Nephron (organoid): ENCODE data around the gene APCDD1.
"Not testable (repeated sequence)": the region's sequence is repeated elsewhere in the genome, so short reads cannot be mapped to it uniquely, and the experiment has no call there.

Experiments used
- H3K27ac Mint-ChIP-seq, 3 experiments: 2 replicates each; pipeline ENCODE4 v1.8.0; 2020; ENCODE audit warnings: mixed read lengths in 3 of 3, mild to moderate bottlenecking in 2 of 3, moderate library complexity in 1 of 3
- H3K27me3 Mint-ChIP-seq: 2 replicates; pipeline ENCODE4 v1.8.0; 2021; ENCODE audit warnings: low read depth, mild to moderate bottlenecking, moderate library complexity, mixed read lengths
- H3K36me3 Mint-ChIP-seq: 2 replicates; pipeline ENCODE4 v1.8.0; 2020; ENCODE audit warnings: low read depth, mixed read lengths
- H3K4me1 Mint-ChIP-seq: 2 replicates; pipeline ENCODE4 v1.8.0; 2020; ENCODE audit warnings: mixed read lengths
- H3K4me3 Mint-ChIP-seq, 3 experiments: 2 replicates each; pipeline ENCODE4 v1.8.0; 2020; ENCODE audit warnings: mild to moderate bottlenecking in 3 of 3, mixed read lengths in 3 of 3, moderate library complexity in 2 of 3
- H3K9me3 Mint-ChIP-seq: 2 replicates; pipeline ENCODE4 v1.8.0; 2020; ENCODE audit warnings: mixed read lengths
- CTCF ChIP-seq, 3 experiments: fragments of 200-600 bp; sonication (generic); IDR thresholded peaks; one replicate each; pipeline ENCODE4 v1.5.0; 2021; ENCODE audit warnings: antibody characterized with exemption in 3 of 3; ENCODE audit not compliant: unreplicated experiment in 3 of 3

APCDD1 gene

GRCh38 chr18:10530002-10530401 is 75.6 kb downstream of the APCDD1 start:
- Mint-ChIP-seq H3K27me3 (no peaks in the 10 kb centered on the region), H3K36me3 (peaks cover 4% of the 10 kb centered on the region), H3K4me1 (peaks cover 37% of the 10 kb centered on the region), H3K4me3 (peak overlapping the region in 2 of 3 experiments; percentile 13 to 48), H3K9me3 (no peaks in the 10 kb centered on the region), H3K27ac (no peak overlapping the region)
- TF ChIP-seq CTCF (IDR thresholded peaks at IDR 0.05; ENCODE audit: unreplicated experiment in 3 of 3) = no peak

- Mint-ChIP-seq H3K36me3 (peaks cover 4% of the 10 kb centered on the region), H3K27me3 (no peaks in the 10 kb centered on the region), H3K9me3 (no peaks in the 10 kb centered on the region), H3K4me3 (no peak overlapping the region), H3K27ac (no peak overlapping the region), H3K4me1 (peaks cover 28% of the 10 kb centered on the region)
- TF ChIP-seq CTCF (IDR thresholded peaks at IDR 0.05; ENCODE audit: unreplicated experiment in 3 of 3) = no peak
Measured at GRCh38 chr18:10530852-10531251, 76.4 kb downstream of the APCDD1 start.

DNA sequence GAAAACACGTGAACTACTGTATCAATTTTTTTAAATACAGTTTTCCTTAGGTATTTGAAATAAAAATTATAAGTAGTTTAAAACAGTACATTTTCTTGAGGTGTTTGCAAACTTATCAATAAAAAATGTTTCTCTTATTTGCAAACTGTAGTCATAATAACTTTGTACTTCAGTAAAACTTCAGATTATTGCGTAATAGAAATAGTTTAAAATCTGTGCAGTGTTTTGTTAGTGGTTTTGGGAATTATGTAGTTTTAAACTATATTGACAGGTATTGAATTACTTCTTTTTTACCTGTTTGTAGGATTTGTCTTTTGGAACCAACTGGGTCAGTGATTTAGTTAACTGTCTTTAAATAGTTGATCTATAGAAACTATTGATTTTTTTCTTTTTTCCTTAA is 78.7 kb downstream of the APCDD1 start:
- TF ChIP-seq CTCF (IDR thresholded peaks at IDR 0.05; ENCODE audit: unreplicated experiment in 3 of 3) = no peak
- Mint-ChIP-seq H3K27ac (no peak overlapping the region), H3K4me1 (peaks cover 20% of the 10 kb centered on the region), H3K36me3 (peaks cover 15% of the 10 kb centered on the region), H3K4me3 (no peak overlapping the region), H3K9me3 (no peaks in the 10 kb centered on the region), H3K27me3 (no peaks in the 10 kb centered on the region)

DNA sequence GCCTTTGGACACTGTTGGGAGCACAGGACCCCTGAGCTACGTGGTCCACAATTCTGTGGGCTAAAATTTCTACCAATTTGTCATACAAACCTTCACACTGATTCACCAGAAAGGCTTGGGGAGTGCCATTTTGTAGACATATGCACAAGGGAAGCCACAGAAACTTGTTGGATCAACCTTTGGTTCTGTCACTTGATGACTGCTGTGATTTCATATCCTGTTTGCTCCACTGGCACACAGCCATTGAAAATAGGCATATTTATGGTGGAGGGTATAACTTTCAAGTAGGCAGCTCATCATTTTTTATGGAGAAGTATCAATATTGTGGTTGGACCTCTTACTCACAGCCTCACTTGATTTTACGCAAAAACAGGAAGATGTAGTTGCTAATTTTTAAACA is 81.8 kb downstream of the APCDD1 start:
- no peaks in the 10 kb centered on the region for H3K4me1 Mint-ChIP-seq
- no peak for TF ChIP-seq CTCF (IDR thresholded peaks at IDR 0.05; ENCODE audit: unreplicated experiment in 3 of 3)
- H3K27ac Mint-ChIP-seq = no peak overlapping the region
- no peaks in the 10 kb centered on the region for H3K9me3 Mint-ChIP-seq
- no peak overlapping the region for H3K4me3 Mint-ChIP-seq
- no peaks in the 10 kb centered on the region for H3K27me3 Mint-ChIP-seq
- peaks cover 45% of the 10 kb centered on the region for H3K36me3 Mint-ChIP-seq

- no peaks in the 10 kb centered on the region for H3K27me3 Mint-ChIP-seq
- no peak overlapping the region for H3K27ac Mint-ChIP-seq
- H3K4me3 Mint-ChIP-seq = no peak overlapping the region
- no peaks in the 10 kb centered on the region for H3K9me3 Mint-ChIP-seq
- H3K4me1 Mint-ChIP-seq = no peaks in the 10 kb centered on the region
- H3K36me3 Mint-ChIP-seq = peaks cover 56% of the 10 kb centered on the region
- TF ChIP-seq CTCF (IDR thresholded peaks at IDR 0.05; ENCODE audit: unreplicated experiment in 3 of 3) = no peak
Measured at GRCh38 chr18:10537765-10538164, 83.3 kb downstream of the APCDD1 start.

GRCh38 chr18:10539124-10539523 is 84.7 kb downstream of the APCDD1 start:
- H3K4me3 Mint-ChIP-seq, H3K27me3 Mint-ChIP-seq, H3K9me3 Mint-ChIP-seq, H3K4me1 Mint-ChIP-seq, H3K27ac Mint-ChIP-seq: not testable (repeated sequence)
- H3K36me3 Mint-ChIP-seq = peaks cover 63% of the 10 kb centered on the region
